Measurements from ENCODE around the gene SCNN1G. TPM values are rescaled to one million over a fixed set of nuclear protein-coding genes. Genes with fewer than 3 reads are reported as not detected.

Gene SCNN1G
- total and polyA plus RNA-seq, 2 of the 4 experiments (the other 2 are of a cell fraction), result not detected

- Histone ChIP-seq H3K4ac (ENCODE audit: low read depth, low read length) (no peak overlapping the region), H2AK5ac (ENCODE audit: low read depth, low read length) (no peak overlapping the region), H3K4me3 (ENCODE audit: insufficient read depth, low read depth, low read length) (no peak overlapping the region), H3K14ac (replicated peaks; ENCODE audit: low read depth, low read length) (no peak overlapping the region), H3K27ac (ENCODE audit: insufficient read depth, low read length) (no peak overlapping the region), H4K5ac (ENCODE audit: low read depth, low read length) (no peak overlapping the region), H3K4me1 (ENCODE audit: control insufficient read depth, insufficient read depth, low read length) (no peaks in the 10 kb centered on the region), H2BK20ac (ENCODE audit: low read depth, low read length) (no peak overlapping the region), H2BK5ac (ENCODE audit: low read depth, low read length, poor library complexity, severe bottlenecking) (no peak overlapping the region), H3K4me2 (ENCODE audit: low read depth, low read length) (no peak overlapping the region), H4K91ac (ENCODE audit: insufficient read depth, low read depth, low read length) (no peak overlapping the region), H3K9me3 (ENCODE audit: control insufficient read depth, insufficient read depth, low read length) (no peaks in the 10 kb centered on the region), H2BK15ac (ENCODE audit: low read depth, low read length) (no peak overlapping the region), H3K9ac (ENCODE audit: low read depth, low read length) (no peak overlapping the region), H3K27me3 (ENCODE audit: control insufficient read depth, insufficient read depth, low read length) (no peaks in the 10 kb centered on the region), H3K18ac (ENCODE audit: low read depth, low read length) (no peak overlapping the region), H4K8ac (ENCODE audit: low read depth in 2 of 2, low read length in 2 of 2) (no peak overlapping the region), H2AFZ (replicated peaks; ENCODE audit: low read length, poor library complexity) (no peak overlapping the region), H3K56ac (ENCODE audit: extremely low read depth, insufficient read depth, low read length) (no peak overlapping the region), H3K79me1 (ENCODE audit: low read depth in 1 of 2, low read length in 2 of 2) (no peaks in the 10 kb centered on the region), H3K36me3 (ENCODE audit: control insufficient read depth, insufficient read depth, low read length) (no peaks in the 10 kb centered on the region), H2AK9ac (replicated peaks; ENCODE audit: low read depth, low read length, poor library complexity) (no peak overlapping the region), H2BK120ac (ENCODE audit: low read depth, low read length) (no peak overlapping the region), H4K20me1 (ENCODE audit: insufficient read depth, low read length) (no peaks in the 10 kb centered on the region), H3K9me1 (ENCODE audit: insufficient read depth, low read length) (no peaks in the 10 kb centered on the region), H3K23ac (ENCODE audit: low read depth, low read length) (no peak overlapping the region)
- BruUV-seq (replicated peaks), result no TSS peak
- no CpG with 5 or more reads among the region's 3 CpGs for WGBS, 2 experiments (ENCODE audit: extremely low coverage in 2 of 2, insufficient read length in 1 of 2)
- ChIA-PET CTCF (no interaction called here), POLR2A (ENCODE audit: unreplicated experiment) (no interaction called here)
- ATAC-seq (ENCODE audit: low read depth) (no peak), DNase-seq (no peak)
- intact Hi-C loops (cut with micrococcal nuclease), result no loop called here
- in situ Hi-C loops (cut with MboI; ENCODE audit: low sequenced_read_pairs), result no loop called here
- dilution Hi-C loops (cut with HindIII; ENCODE audit: low sequenced_read_pairs, unreplicated experiment), result no loop called here
- TF ChIP-seq CEBPB (IDR thresholded peaks at IDR 0.05; ENCODE audit: low read depth, low read length) (no peak), RFX5 (IDR thresholded peaks at IDR 0.05; ENCODE audit: low read depth, low read length) (no peak), MAZ (IDR thresholded peaks at IDR 0.05; ENCODE audit: borderline replicate concordance, low read depth, low read length) (no peak), POLR2A (IDR thresholded peaks at IDR 0.05; ENCODE audit: low read depth, low read length) (no peak), RAD21 (IDR thresholded peaks at IDR 0.05; ENCODE audit: low read length) (no peak), SMC3 (IDR thresholded peaks at IDR 0.05; ENCODE audit: low read depth, low read length) (no peak)
These were observed 12.9 kb downstream of the SCNN1G start for GRCh38 chr16:23195366-23195978.

Data from IMR-90 (cell line).